Activated naive CD8-positive, alpha-beta T cell treated with anti-CD3 and anti-CD28 coated beads, Interleukin-2, amount 50 U/mL, for 24 hours (primary cell): Measurements from ENCODE around the gene CTIF.
"Not testable (repeated sequence)": the region's sequence is repeated elsewhere in the genome, so short reads cannot be mapped to it uniquely, and the experiment has no call there.

Experiments used
- ATAC-seq: fragments of 150-1000 bp; cut with Tn5 transposase; one replicate; pipeline ENCODE4 v1.10.0; 2021
- DNase-seq: peaks from one replicate; pipeline ENCODE4 v3.0.0; 2021
- H3K27ac Mint-ChIP-seq: one replicate; pipeline ENCODE4 v1.8.0; 2021; ENCODE audit warnings: mild to moderate bottlenecking, mixed read lengths
- H3K27me3 Mint-ChIP-seq: one replicate; pipeline ENCODE4 v1.8.0; 2021; ENCODE audit warnings: mixed read lengths
- H3K36me3 Mint-ChIP-seq: one replicate; pipeline ENCODE4 v1.8.0; 2021; ENCODE audit warnings: low read depth, mixed read lengths
- H3K4me1 Mint-ChIP-seq: one replicate; pipeline ENCODE4 v1.8.0; 2021; ENCODE audit warnings: mixed read lengths
- H3K4me3 Mint-ChIP-seq: one replicate; pipeline ENCODE4 v1.8.0; 2021; ENCODE audit warnings: mild to moderate bottlenecking, moderate library complexity, mixed read lengths
- H3K9me3 Mint-ChIP-seq: one replicate; pipeline ENCODE4 v1.8.0; 2021; ENCODE audit warnings: mixed read lengths

Gene CTIF

DNA sequence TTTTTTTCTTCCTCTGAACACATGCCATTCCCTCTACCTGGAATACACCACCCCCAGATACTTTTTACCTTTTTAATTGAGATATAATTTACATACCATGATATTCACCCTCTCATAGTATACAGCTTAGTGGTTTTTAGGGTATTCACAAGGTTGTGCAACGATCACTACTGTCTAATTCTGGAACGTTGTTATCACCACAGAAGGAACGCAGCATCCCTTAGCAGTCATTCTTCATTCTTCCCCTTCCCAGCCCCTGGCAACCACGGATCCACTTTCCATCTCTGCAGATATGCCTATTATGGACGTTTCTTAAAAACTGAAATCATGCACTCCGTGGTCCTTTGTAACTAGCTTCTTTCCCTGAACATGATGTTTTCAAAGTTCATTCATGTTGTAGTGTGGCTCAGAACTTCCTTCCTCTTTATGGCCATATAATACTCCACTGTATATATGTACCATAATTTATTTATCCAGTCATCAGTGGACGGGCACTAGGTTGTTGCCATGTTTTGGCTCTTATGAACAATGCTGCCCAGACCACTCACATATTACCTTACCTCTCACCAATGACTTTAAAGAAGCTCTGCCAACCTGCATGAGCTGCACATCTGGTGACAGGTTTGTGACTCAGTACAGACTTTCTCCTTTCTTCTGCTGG, 168.9 kb downstream of the CTIF start:
- ATAC-seq = no peak
- peaks cover 3% of the 10 kb centered on the region for H3K4me1 Mint-ChIP-seq

DNA sequence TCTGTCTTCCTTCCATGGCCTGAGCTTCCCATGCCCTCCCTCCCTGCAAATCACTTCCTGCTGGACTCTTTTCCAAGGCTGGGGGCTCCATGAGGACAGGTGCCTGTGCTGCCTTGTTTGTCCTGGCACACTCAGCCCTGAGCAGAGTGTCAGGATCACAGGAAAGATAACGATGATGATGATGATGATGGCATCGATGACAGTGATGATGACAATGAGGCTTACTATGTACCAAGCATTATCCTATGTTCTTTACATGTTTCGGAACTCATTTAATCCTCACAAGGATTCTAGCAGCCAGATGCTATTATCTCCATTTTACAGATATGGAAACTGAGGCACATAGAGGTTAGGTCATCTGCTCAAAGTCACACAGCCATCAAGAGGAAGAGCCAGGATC, 170.0 kb downstream of the CTIF start:
- Mint-ChIP-seq H3K27ac (no peak overlapping the region), H3K36me3 (no peaks in the 10 kb centered on the region), H3K27me3 (no peaks in the 10 kb centered on the region), H3K4me1 (no peaks in the 10 kb centered on the region), H3K9me3 (no peaks in the 10 kb centered on the region), H3K4me3 (no peak overlapping the region)
- no peak for DNase-seq
- ATAC-seq = no peak

More for the DNA sequence above, 168.9 kb downstream of the CTIF start:
- no peak overlapping the region for H3K4me3 Mint-ChIP-seq
- no peak overlapping the region for H3K27ac Mint-ChIP-seq
- H3K9me3 Mint-ChIP-seq = no peaks in the 10 kb centered on the region
- DNase-seq = no peak
- H3K27me3 Mint-ChIP-seq = no peaks in the 10 kb centered on the region
- no peaks in the 10 kb centered on the region for H3K36me3 Mint-ChIP-seq

DNA sequence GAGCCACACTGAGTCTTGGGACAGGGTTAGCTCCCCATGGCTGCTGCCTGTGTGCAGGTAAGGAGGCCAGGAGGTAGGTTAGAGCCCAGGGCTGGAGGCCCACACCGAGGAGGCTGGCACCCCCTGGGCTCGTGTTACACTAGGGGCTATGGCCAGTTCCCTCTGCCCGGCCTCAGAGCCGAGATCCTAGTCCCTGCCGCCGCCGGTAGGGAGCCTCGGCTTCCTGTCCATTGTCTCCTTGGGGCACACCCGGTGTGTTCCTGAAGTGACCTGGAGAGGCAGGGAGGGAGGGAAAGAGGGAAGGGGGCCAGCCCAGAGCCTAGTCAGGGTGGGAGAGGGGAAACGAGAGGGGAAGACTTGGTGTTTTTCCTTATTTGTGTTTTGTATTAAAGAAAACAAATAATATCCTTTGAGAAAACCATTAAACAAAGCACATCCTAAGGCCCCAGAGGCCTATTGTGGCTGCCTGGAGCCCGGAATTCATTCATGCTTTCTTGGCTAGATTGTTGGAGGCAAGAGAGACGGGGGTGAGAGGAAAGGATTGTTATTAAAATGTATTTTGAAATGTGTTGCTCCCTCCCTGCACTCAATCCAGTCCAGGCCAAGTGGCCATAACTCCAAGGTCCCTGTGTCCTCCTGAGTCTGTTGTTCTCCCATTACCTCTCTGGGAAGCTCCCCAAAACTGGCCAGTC, 170.7 kb downstream of the CTIF start:
- no peak for ATAC-seq
- no peaks in the 10 kb centered on the region for H3K4me1 Mint-ChIP-seq
- no peaks in the 10 kb centered on the region for H3K36me3 Mint-ChIP-seq
- H3K9me3 Mint-ChIP-seq = no peaks in the 10 kb centered on the region
- no peak overlapping the region for H3K27ac Mint-ChIP-seq
- no peaks in the 10 kb centered on the region for H3K27me3 Mint-ChIP-seq
- DNase-seq = no peak
- no peak overlapping the region for H3K4me3 Mint-ChIP-seq

DNA sequence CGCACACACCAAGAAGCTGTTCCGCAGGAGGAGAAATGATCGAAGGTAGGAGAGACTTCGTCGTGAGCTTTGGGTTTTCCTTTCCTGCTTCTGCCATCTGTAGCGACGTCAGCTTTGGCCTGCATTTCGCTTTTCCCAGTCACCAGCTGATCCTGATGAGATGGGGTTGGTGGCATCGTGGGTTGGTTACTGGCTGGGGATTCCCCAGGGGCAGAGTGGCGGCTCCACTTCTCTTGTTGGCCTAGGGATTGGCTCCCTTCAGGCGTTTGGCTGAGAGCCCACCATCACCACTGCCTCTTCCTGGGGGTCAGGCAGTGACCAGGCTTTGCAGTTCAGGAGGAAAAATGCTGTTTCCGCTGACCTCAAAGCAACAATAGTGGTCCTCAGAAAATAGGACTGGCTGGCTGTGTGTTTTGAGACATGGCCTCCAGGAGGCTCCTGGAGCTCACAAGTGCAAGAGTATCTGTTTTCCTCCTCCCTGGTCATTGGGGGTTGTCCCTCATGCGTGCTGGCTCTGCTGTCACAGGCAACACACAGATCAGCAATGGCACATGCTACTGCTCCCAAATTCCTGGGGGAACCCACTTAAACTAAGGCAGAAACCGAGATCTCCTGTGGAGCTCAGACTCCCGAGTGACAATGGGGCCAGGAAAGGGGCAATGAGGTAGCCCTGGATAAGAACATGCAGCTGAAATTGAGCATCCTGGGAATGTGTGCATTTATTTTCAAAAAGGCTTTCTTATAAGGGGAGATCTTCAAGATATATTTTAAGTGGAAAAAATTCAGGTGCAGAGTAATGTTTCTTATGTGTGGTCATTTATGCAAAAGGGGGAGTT, 173.0 kb downstream of the CTIF start:
- Mint-ChIP-seq H3K27me3 (no peaks in the 10 kb centered on the region), H3K27ac (no peak overlapping the region), H3K4me1 (peaks cover 3% of the 10 kb centered on the region), H3K36me3 (no peaks in the 10 kb centered on the region), H3K9me3 (no peaks in the 10 kb centered on the region), H3K4me3 (no peak overlapping the region)
- peak; percentile 66 for ATAC-seq
- DNase-seq = no peak

DNA sequence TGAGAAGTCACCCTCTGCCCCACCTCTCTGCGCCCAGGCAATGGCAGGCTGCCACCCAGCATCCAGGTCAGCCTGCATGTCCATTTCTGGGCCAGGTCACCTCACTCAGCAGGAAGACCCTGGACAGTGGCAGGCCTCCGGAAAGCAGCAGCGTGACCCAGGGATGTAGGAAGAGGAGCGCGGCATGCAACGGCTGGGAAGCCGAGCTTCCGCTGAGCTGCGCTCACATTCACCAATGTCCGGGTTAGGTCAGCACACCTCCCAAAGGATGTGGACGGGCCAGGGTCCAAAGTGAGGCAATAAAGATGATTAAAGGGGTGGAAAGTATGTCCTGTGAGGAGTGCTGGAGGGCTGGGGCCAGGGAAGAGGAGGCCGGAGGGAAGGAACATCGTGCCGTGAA, 174.5 kb downstream of the CTIF start:
- ATAC-seq = no peak
- peak overlapping the region; percentile 60 for H3K27ac Mint-ChIP-seq
- H3K4me1 Mint-ChIP-seq = peaks cover 3% of the 10 kb centered on the region

DNA sequence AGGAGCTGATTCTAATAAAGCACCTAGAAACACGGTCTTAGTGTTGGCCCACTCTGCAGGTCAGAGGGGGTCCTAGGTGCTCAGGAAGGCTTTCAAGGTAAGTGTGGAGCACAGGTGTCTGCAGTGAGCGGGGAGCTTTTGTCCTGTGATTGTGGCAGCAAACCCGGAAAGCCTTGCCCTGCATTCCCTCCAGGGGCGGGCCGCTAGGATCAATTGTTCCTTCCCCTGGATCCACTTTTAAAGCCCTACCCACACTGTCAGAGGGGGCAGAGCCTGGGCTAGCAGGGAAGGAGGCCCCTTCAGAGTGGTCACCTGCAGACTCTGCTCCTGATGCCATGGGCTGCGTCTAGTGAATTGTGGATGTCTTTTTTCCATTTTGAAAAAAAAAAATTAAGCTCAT, 176.0 kb downstream of the CTIF start:
- no peak for ATAC-seq
- H3K27ac Mint-ChIP-seq = no peak overlapping the region
- no peak overlapping the region for H3K4me3 Mint-ChIP-seq

More for the DNA sequence above, 174.5 kb downstream of the CTIF start:
- Mint-ChIP-seq H3K27me3 (no peaks in the 10 kb centered on the region), H3K36me3 (no peaks in the 10 kb centered on the region), H3K9me3 (no peaks in the 10 kb centered on the region), H3K4me3 (no peak overlapping the region)
- no peak for DNase-seq

GRCh38 chr18:48715711-48716361, 177.0 kb downstream of the CTIF start:
- Mint-ChIP-seq H3K27me3 (no peaks in the 10 kb centered on the region), H3K4me1 (peaks cover 3% of the 10 kb centered on the region), H3K27ac (no peak overlapping the region), H3K4me3 (no peak overlapping the region), H3K36me3 (no peaks in the 10 kb centered on the region), H3K9me3 (no peaks in the 10 kb centered on the region)
- no peak for ATAC-seq
- DNase-seq = no peak

More for the DNA sequence above, 176.0 kb downstream of the CTIF start:
- Mint-ChIP-seq H3K27me3 (no peaks in the 10 kb centered on the region), H3K36me3 (no peaks in the 10 kb centered on the region), H3K4me1 (peaks cover 3% of the 10 kb centered on the region), H3K9me3 (no peaks in the 10 kb centered on the region)
- no peak for DNase-seq

DNA sequence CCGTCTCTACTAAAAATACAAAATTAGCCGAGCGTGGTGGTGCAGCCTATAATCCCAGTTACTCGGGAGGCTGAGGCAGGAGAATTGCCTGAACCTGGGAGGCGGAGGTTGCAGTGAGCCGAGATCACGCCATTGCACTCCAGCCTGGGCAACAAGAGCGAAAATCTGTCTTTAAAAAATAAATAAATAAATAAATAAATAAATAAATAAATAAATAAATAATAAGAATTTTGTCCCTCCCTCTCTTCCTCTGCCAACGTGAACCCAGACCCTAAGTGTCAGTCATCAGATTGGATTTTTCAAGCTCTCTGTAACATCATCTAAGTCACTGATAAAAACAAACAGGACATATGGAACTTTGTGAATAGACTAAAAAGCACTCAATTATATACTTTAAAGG, 178.4 kb downstream of the CTIF start:
- H3K36me3 Mint-ChIP-seq, H3K27me3 Mint-ChIP-seq, ATAC-seq, DNase-seq, H3K4me1 Mint-ChIP-seq, H3K4me3 Mint-ChIP-seq, H3K27ac Mint-ChIP-seq, H3K9me3 Mint-ChIP-seq: not testable (repeated sequence)

DNA sequence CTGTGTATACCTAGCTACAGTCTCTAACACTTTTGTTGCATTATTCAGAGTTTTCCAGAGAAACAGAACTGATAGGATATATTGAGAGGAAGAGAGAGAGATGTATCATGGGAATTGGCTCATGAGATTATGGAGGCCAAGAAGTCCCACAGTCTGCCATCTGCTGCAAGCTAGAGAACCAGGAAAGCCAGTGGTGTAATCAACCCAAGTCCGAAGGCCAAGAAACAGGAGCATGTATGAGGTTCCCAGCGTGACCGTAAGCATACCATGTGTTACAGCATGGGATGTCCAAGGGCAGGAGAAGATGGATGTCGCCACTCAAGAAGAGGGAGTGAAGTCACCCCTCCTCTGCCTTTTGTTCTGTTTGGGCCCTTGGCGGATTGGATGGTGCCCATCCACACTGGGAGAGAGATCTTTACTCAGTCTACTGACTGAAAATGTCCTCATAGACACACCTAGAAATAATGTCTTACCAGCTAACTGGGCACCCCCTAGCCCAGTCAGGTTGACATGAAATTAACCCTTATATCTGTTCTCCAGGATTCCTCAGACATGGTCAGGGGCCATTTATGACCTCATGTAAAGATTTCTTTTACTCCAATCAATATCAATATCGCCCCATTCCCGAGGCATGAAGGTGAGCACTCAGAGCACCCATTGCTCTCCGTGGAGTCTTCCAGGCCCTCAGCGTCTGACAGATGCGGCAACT, 179.6 kb downstream of the CTIF start:
- Mint-ChIP-seq H3K27ac (no peak overlapping the region), H3K9me3 (no peaks in the 10 kb centered on the region), H3K36me3 (no peaks in the 10 kb centered on the region), H3K4me3 (no peak overlapping the region), H3K27me3 (no peaks in the 10 kb centered on the region), H3K4me1 (peaks cover 3% of the 10 kb centered on the region)
- no peak for DNase-seq
- no peak for ATAC-seq

DNA sequence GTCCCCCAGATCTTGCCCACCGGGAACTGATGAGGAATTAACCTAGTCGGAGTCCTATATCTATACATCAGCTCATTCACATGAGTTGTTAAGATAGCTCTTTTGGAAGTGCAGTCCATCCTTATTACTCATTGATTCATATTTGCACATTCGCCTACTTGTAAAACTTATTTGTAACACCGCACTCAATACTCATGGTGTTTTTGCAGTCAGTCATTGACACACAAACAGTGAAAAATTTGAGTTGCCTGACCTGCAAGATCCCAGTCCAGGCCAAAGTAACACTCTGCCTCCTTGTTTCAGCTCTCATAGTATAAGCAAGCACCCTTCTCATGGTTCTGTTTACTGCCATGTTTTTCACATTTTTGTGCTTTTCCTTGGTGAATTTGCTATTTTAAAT, 180.6 kb downstream of the CTIF start:
- no peak for ATAC-seq
- Mint-ChIP-seq H3K9me3 (no peaks in the 10 kb centered on the region), H3K27ac (no peak overlapping the region), H3K4me3 (no peak overlapping the region), H3K27me3 (no peaks in the 10 kb centered on the region), H3K4me1 (peaks cover 3% of the 10 kb centered on the region), H3K36me3 (no peaks in the 10 kb centered on the region)
- no peak for DNase-seq

DNA sequence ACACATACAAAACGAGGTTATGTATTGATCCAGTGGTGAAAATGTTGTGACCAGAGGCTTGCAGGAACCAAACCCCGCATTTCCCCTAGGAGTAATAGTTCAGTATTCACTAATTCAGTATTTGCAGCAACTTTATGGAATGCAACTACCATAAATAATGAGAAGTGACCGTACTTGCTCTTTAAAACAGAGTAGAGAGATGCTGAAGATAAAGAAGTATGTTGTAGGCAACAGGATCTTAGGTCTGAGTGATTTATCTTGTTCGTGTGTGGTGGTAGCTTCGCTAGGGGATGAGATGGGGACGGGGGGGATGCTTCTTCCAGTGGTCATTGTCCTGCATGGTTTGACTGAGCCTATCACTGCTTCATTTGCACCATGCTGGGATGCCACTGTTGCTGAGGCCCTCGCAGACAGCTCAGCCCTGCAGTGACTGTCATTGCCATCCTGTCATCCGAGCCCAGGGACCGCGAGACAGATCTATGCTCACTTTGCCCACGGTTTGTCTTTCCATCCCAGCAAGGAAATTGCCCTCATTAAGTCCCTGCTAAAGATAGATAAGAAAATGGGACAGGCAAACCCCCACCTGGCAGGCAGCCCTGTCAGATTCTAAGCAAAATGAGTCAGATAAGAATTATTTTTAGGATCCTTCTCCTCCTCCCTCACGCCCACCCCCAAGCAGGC, 181.3 kb downstream of the CTIF start:
- Mint-ChIP-seq H3K36me3 (no peaks in the 10 kb centered on the region), H3K4me1 (peaks cover 3% of the 10 kb centered on the region), H3K27me3 (no peaks in the 10 kb centered on the region), H3K9me3 (no peaks in the 10 kb centered on the region), H3K4me3 (no peak overlapping the region), H3K27ac (no peak overlapping the region)
- no peak for DNase-seq
- no peak for ATAC-seq

DNA sequence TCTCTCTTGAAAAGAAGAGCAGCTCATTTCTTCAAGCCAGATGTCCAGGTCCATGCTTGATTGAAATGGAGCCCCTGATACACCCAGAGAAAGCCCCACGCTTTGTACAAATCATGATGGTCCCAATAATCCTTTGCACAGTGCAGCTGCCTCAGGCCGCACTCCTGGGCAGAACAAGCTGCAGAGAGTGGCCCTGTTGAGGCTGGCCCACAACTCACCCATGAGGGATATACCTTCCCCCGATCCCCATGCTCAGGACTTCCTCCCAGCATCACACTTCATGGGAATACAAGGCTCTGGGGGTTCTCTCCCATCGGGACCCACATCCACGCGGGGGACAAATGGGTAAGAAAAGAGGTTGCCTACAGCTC, 181.8 kb downstream of the CTIF start:
- DNase-seq (no peak), ATAC-seq (no peak)
- H3K27ac Mint-ChIP-seq = no peak overlapping the region
- H3K4me1 Mint-ChIP-seq = peaks cover under 1% of the 10 kb centered on the region
- H3K4me3 Mint-ChIP-seq = no peak overlapping the region
- H3K27me3 Mint-ChIP-seq = no peaks in the 10 kb centered on the region
- H3K36me3 Mint-ChIP-seq = no peaks in the 10 kb centered on the region
- no peaks in the 10 kb centered on the region for H3K9me3 Mint-ChIP-seq

- ATAC-seq = no peak
- Mint-ChIP-seq H3K9me3 (no peaks in the 10 kb centered on the region), H3K4me3 (no peak overlapping the region), H3K4me1 (no peaks in the 10 kb centered on the region), H3K27ac (no peak overlapping the region), H3K36me3 (no peaks in the 10 kb centered on the region), H3K27me3 (no peaks in the 10 kb centered on the region)
- DNase-seq = no peak
These were observed 182.5 kb downstream of the CTIF start for GRCh38 chr18:48721312-48721711.

GRCh38 chr18:48723016-48723415, 184.2 kb downstream of the CTIF start:
- Mint-ChIP-seq H3K4me1 (peaks cover 2% of the 10 kb centered on the region), H3K27me3 (no peaks in the 10 kb centered on the region), H3K27ac (no peak overlapping the region), H3K36me3 (no peaks in the 10 kb centered on the region), H3K4me3 (no peak overlapping the region), H3K9me3 (no peaks in the 10 kb centered on the region)
- ATAC-seq (no peak), DNase-seq (no peak)
